ENCODE measurements around the gene KCNIP3.
A peak's percentile ranks its signal among the peaks of the same experiment; 100 is the strongest.

Gene KCNIP3

GRCh38 chr2:95342556-95343320, 45.6 kb downstream of the KCNIP3 start:
- no peaks in the 10 kb centered on the region for H3K4me1 Mint-ChIP-seq
- H3K4me3 Mint-ChIP-seq = peak overlapping the region in 1 of 3 experiments; percentile 3
- peaks cover 34% of the 10 kb centered on the region for H3K27me3 Mint-ChIP-seq (ENCODE audit: low read depth)
- no peaks in the 10 kb centered on the region for H3K36me3 Mint-ChIP-seq (ENCODE audit: low read depth)
- TF ChIP-seq CTCF (IDR thresholded peaks at IDR 0.05; ENCODE audit: unreplicated experiment in 3 of 3) = no peak
- no peaks in the 10 kb centered on the region for H3K9me3 Mint-ChIP-seq
- no peak overlapping the region for H3K27ac Mint-ChIP-seq

GRCh38 chr2:95343429-95344214, 46.5 kb downstream of the KCNIP3 start:
- no peaks in the 10 kb centered on the region for H3K9me3 Mint-ChIP-seq
- H3K36me3 Mint-ChIP-seq (ENCODE audit: low read depth) = no peaks in the 10 kb centered on the region
- peaks cover 38% of the 10 kb centered on the region for H3K27me3 Mint-ChIP-seq (ENCODE audit: low read depth)
- H3K27ac Mint-ChIP-seq = no peak overlapping the region
- H3K4me1 Mint-ChIP-seq = no peaks in the 10 kb centered on the region
- no peak for TF ChIP-seq CTCF (IDR thresholded peaks at IDR 0.05; ENCODE audit: unreplicated experiment in 3 of 3)
- H3K4me3 Mint-ChIP-seq = peak overlapping the region in 1 of 3 experiments; percentile 57

GRCh38 chr2:95344215-95344583, 47.1 kb downstream of the KCNIP3 start:
- Mint-ChIP-seq H3K4me3 (peak overlapping the region in 1 of 3 experiments; percentile 62), H3K4me1 (no peaks in the 10 kb centered on the region), H3K27ac (no peak overlapping the region), H3K27me3 (ENCODE audit: low read depth) (peaks cover 38% of the 10 kb centered on the region), H3K9me3 (no peaks in the 10 kb centered on the region), H3K36me3 (ENCODE audit: low read depth) (no peaks in the 10 kb centered on the region)
- TF ChIP-seq CTCF (IDR thresholded peaks at IDR 0.05; ENCODE audit: unreplicated experiment in 3 of 3) = no peak

GRCh38 chr2:95344656-95345055, 47.5 kb downstream of the KCNIP3 start:
- Mint-ChIP-seq H3K27ac (no peak overlapping the region), H3K4me3 (peak overlapping the region; percentile 79 to 82 (median 81)), H3K27me3 (ENCODE audit: low read depth) (peaks cover 38% of the 10 kb centered on the region), H3K9me3 (no peaks in the 10 kb centered on the region), H3K36me3 (ENCODE audit: low read depth) (no peaks in the 10 kb centered on the region), H3K4me1 (no peaks in the 10 kb centered on the region)
- TF ChIP-seq CTCF (IDR thresholded peaks at IDR 0.05; ENCODE audit: unreplicated experiment in 3 of 3) = no peak

- TF ChIP-seq CTCF (IDR thresholded peaks at IDR 0.05; ENCODE audit: unreplicated experiment in 3 of 3) = no peak
- no peaks in the 10 kb centered on the region for H3K4me1 Mint-ChIP-seq
Observed at GRCh38 chr2:95345081-95345562, 48.0 kb downstream of the KCNIP3 start.

More at GRCh38 chr2:95345081-95345562, 48.0 kb downstream of the KCNIP3 start:
- Mint-ChIP-seq H3K36me3 (ENCODE audit: low read depth) (no peaks in the 10 kb centered on the region), H3K27ac (no peak overlapping the region), H3K4me3 (peak overlapping the region; percentile 79 to 82 (median 81)), H3K9me3 (no peaks in the 10 kb centered on the region), H3K27me3 (ENCODE audit: low read depth) (peaks cover 42% of the 10 kb centered on the region)

All from nephron (organoid).